A549 (cell line): Measurements from ENCODE around the gene RAN.
A peak's percentile ranks its signal among the peaks of the same experiment; 100 is the strongest.

Source experiments
- CBX8 ChIP-seq: fragments of 200-600 bp; sonication (generic); IDR thresholded peaks from 2 replicates; pipeline ENCODE4 v1.6.1; 2016
- EP300 ChIP-seq, 2 experiments: fragments of >200 bp; sonication (Bioruptor Twin); formaldehyde crosslinking; IDR thresholded peaks; 2 replicates in 1 of 2; 3 replicates in 1 of 2; pipeline ENCODE4 v1.6.1; 2016 to 2017
- KDM1A ChIP-seq: fragments of 200-600 bp; sonication (generic); IDR thresholded peaks from 2 replicates; pipeline ENCODE4 v1.6.1; 2016; ENCODE audit warnings: low read depth, mild to moderate bottlenecking
- MAFK ChIP-seq: fragments of 450-650 bp; IDR thresholded peaks from 2 replicates; pipeline ENCODE4 v1.6.1; 2014; ENCODE audit not compliant: partially characterized antibody
- POLR2A ChIP-seq: IDR thresholded peaks from 2 replicates; pipeline ENCODE4 v1.6.1; 2012; ENCODE audit warnings: mild to moderate bottlenecking, low read length
- SMC3 ChIP-seq: fragments of >200 bp; sonication (Bioruptor Twin); formaldehyde crosslinking; IDR thresholded peaks from 3 replicates; pipeline ENCODE4 v1.6.1; 2018; ENCODE audit warnings: inconsistent platforms
- ZSCAN20 ChIP-seq: fragments of 250-450 bp; sonication (Bioruptor Pico); IDR thresholded peaks from 2 replicates; pipeline ENCODE4 v1.8.0; 2022; ENCODE audit warnings: mild to moderate bottlenecking, moderate library complexity
- TF ChIP-seq, protein P1 (sequence below): fragments of >200 bp; sonication (Bioruptor Twin); formaldehyde crosslinking; IDR thresholded peaks from 3 replicates; pipeline ENCODE4 v1.5.1; 2016
- TF ChIP-seq, protein P2 (sequence below): fragments of 150-350 bp; IDR thresholded peaks from 2 replicates; pipeline ENCODE4 v1.6.1; 2014; ENCODE audit warnings: low read depth, mild to moderate bottlenecking, low read length
- TF ChIP-seq, protein P3 (sequence below): fragments of 200-600 bp; sonication (generic); IDR thresholded peaks from 2 replicates; pipeline ENCODE4 v1.6.1; 2016; ENCODE audit warnings: antibody characterized with exemption, mild to moderate bottlenecking, moderate library complexity

DNA sequence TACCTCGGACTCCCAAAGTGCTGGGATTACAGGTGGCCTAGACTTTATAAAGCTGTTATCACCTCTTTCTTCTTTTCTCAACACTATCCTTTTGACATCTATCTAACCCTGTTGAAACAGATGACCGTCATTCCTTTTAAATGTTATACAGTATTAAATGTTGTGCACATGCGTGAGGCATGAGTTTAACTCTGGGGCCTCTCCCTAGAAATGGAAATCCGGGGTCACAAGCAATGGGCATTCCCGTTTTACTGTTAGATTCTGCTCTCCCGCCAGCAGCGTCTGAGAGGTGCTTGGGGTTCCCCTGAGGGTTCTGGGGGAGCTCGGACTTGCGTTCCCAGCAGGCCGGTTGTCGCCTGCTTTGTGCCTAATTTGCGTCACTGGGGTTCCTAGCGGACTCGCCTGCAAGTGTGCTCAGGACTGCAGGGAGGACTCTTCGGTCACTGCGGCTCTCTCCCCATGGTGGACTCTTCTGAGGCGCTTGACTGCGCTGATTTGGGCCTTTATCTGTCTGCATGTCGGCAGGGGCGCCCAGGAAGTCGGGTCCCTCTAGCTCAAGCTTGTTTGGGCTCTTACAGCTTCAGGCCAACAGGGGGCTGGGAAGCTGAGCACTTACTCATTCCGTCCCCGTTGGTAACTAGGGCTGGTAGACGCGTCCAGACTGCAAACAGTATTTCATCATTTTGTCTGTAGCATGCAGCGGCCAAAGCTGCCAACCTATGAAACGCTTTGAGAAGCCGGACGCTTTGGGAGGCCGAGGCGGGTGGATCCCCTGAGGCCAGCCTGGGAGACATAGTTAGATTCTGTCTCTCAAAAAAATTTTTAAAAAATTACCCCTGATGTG, 1.2 kb upstream of the RAN start:
- TF ChIP-seq EP300 (IDR thresholded peaks at IDR 0.05) (no peak), MAFK (no peak), POLR2A (peak; percentile 38), SMC3 (peak; percentile 41; the same call in 1 of the 3 replicates), KDM1A (no peak), ZSCAN20 (CRISPR knock-in tag) (no peak), CBX8 (no peak)
- TF ChIP-seq, protein P1, sequence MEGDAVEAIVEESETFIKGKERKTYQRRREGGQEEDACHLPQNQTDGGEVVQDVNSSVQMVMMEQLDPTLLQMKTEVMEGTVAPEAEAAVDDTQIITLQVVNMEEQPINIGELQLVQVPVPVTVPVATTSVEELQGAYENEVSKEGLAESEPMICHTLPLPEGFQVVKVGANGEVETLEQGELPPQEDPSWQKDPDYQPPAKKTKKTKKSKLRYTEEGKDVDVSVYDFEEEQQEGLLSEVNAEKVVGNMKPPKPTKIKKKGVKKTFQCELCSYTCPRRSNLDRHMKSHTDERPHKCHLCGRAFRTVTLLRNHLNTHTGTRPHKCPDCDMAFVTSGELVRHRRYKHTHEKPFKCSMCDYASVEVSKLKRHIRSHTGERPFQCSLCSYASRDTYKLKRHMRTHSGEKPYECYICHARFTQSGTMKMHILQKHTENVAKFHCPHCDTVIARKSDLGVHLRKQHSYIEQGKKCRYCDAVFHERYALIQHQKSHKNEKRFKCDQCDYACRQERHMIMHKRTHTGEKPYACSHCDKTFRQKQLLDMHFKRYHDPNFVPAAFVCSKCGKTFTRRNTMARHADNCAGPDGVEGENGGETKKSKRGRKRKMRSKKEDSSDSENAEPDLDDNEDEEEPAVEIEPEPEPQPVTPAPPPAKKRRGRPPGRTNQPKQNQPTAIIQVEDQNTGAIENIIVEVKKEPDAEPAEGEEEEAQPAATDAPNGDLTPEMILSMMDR: peak; percentile 36; the same call in 2 of the 3 replicates
- TF ChIP-seq, protein P2, sequence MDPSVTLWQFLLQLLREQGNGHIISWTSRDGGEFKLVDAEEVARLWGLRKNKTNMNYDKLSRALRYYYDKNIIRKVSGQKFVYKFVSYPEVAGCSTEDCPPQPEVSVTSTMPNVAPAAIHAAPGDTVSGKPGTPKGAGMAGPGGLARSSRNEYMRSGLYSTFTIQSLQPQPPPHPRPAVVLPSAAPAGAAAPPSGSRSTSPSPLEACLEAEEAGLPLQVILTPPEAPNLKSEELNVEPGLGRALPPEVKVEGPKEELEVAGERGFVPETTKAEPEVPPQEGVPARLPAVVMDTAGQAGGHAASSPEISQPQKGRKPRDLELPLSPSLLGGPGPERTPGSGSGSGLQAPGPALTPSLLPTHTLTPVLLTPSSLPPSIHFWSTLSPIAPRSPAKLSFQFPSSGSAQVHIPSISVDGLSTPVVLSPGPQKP: no peak
- TF ChIP-seq, protein P3, sequence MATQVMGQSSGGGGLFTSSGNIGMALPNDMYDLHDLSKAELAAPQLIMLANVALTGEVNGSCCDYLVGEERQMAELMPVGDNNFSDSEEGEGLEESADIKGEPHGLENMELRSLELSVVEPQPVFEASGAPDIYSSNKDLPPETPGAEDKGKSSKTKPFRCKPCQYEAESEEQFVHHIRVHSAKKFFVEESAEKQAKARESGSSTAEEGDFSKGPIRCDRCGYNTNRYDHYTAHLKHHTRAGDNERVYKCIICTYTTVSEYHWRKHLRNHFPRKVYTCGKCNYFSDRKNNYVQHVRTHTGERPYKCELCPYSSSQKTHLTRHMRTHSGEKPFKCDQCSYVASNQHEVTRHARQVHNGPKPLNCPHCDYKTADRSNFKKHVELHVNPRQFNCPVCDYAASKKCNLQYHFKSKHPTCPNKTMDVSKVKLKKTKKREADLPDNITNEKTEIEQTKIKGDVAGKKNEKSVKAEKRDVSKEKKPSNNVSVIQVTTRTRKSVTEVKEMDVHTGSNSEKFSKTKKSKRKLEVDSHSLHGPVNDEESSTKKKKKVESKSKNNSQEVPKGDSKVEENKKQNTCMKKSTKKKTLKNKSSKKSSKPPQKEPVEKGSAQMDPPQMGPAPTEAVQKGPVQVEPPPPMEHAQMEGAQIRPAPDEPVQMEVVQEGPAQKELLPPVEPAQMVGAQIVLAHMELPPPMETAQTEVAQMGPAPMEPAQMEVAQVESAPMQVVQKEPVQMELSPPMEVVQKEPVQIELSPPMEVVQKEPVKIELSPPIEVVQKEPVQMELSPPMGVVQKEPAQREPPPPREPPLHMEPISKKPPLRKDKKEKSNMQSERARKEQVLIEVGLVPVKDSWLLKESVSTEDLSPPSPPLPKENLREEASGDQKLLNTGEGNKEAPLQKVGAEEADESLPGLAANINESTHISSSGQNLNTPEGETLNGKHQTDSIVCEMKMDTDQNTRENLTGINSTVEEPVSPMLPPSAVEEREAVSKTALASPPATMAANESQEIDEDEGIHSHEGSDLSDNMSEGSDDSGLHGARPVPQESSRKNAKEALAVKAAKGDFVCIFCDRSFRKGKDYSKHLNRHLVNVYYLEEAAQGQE: no peak
